ENCODE measurements around the gene NPHS1.

NPHS1 gene

GRCh38 chr19:35779033-35779432, 73.3 kb downstream of the NPHS1 start:
- H3K27me3 ChIP-seq (ENCODE audit: control insufficient read depth, insufficient read depth, low read length) = peaks cover 17% of the 10 kb centered on the region
- no peaks in the 10 kb centered on the region for H3K9me3 ChIP-seq (ENCODE audit: control insufficient read depth, insufficient read depth, low read length)
- peaks cover 10% of the 10 kb centered on the region for H3K4me1 ChIP-seq (ENCODE audit: control insufficient read depth, insufficient read depth, low read length)
- no peak overlapping the region for H3K9ac ChIP-seq (ENCODE audit: low read depth, low read length)
- H3K4me3 ChIP-seq (ENCODE audit: low read depth, low read length) = no peak overlapping the region
- H3K36me3 ChIP-seq (ENCODE audit: control insufficient read depth, insufficient read depth, low read length) = no peaks in the 10 kb centered on the region

DNA sequence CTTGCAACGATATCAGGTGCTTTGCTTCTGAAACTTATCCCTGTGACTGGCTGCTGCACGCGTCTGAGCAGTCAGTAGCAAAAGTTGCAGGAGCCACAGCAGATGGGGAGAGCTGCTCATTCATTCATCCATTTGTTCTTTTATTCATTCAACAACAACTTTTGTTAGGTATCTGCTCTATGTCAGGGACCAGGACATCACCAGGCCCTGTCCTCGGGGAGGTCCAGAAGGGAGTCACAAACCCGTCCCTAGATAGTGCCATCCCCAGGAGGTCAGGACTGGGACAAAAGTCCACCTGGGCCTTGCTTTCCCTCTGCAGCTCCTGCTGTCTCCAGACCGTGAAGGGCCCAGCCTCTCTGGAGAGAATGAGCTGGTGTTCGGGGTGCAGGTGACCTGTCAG, 74.3 kb downstream of the NPHS1 start:
- H3K4me3 ChIP-seq (ENCODE audit: low read depth, low read length) = no peak overlapping the region
- no peak overlapping the region for H3K9ac ChIP-seq (ENCODE audit: low read depth, low read length)
- H3K27me3 ChIP-seq (ENCODE audit: control insufficient read depth, insufficient read depth, low read length) = peaks cover 19% of the 10 kb centered on the region
- H3K36me3 ChIP-seq (ENCODE audit: control insufficient read depth, insufficient read depth, low read length) = no peaks in the 10 kb centered on the region
- H3K9me3 ChIP-seq (ENCODE audit: control insufficient read depth, insufficient read depth, low read length) = no peaks in the 10 kb centered on the region
- peaks cover 10% of the 10 kb centered on the region for H3K4me1 ChIP-seq (ENCODE audit: control insufficient read depth, insufficient read depth, low read length)

DNA sequence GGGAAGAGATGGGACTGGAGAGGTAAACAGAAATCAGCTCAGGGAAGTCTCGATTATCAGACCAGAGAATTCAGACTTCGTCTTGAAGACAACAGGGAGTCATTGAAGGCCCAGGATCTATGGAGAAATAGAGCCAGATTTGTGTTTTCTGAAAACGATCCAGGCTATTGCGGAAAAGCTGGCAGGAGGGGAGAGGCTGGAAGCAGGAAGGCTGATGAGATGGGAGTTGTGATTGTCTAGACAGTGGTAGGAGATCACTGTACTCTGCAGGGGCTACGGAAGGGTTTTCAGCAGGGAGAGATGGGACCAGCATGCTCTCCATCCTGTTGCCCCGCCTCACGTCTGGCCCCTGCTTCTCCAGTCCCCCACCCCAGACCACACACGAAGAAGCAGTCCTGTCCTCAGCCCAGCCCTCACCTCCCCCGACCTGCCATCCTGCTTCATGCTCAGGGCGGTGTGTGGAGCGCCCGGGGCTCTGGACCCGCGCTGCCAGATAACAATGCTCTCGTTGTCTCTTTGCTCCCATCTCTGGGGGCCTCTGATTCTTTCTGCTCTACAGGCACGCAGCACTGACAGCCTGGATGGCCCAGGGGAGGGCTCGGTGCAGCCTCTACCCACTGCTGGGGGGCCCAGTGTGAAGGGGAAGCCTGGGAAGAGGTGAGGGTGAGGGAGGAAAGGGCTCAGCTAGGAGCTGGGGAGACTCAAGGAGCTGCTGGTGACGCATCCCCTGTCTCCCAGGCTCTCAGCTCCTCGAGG, 75.0 kb downstream of the NPHS1 start:
- Histone ChIP-seq H3K4me1 (ENCODE audit: control insufficient read depth, insufficient read depth, low read length) (peaks cover 10% of the 10 kb centered on the region), H3K4me3 (ENCODE audit: low read depth, low read length) (peak overlapping the region; percentile 8), H3K9ac (ENCODE audit: low read depth, low read length) (no peak overlapping the region), H3K9me3 (ENCODE audit: control insufficient read depth, insufficient read depth, low read length) (no peaks in the 10 kb centered on the region), H3K36me3 (ENCODE audit: control insufficient read depth, insufficient read depth, low read length) (no peaks in the 10 kb centered on the region), H3K27me3 (ENCODE audit: control insufficient read depth, insufficient read depth, low read length) (peaks cover 20% of the 10 kb centered on the region)

DNA sequence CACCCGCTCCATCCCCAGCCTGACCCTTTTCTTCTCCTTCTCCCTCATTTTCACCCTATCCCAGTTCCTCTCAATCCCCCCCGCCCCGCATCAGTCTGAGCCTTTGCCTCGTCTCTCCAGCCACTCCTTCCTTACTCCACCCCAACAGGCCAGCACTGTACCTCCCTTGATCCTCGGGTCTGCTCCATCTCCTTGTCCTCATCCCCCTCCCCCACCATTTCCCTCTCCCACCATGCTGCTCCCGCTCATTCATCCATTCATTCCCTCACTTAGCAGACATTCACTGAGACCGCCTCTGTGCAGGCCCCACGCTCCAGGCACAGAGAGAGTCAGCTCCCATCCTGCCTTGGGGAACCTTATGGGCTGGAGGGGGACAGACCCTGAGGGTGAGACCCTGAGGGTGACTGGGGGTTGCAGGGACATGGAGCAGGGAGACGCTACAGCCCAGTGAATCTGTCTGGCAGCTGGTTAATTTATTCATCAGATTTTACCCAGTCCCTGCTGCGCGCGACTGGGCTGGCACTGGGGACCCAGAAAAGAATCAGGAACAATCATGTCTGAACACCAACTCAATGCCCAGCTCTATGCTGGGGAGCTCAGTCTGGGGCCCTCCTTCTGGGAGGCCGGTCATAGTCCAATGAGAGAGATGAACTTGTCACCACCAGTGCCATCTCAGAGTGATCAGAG, 76.1 kb downstream of the NPHS1 start:
- Histone ChIP-seq H3K4me3 (ENCODE audit: low read depth, low read length) (peak overlapping the region; percentile 55), H3K36me3 (ENCODE audit: control insufficient read depth, insufficient read depth, low read length) (no peaks in the 10 kb centered on the region), H3K27me3 (ENCODE audit: control insufficient read depth, insufficient read depth, low read length) (peaks cover 20% of the 10 kb centered on the region), H3K4me1 (ENCODE audit: control insufficient read depth, insufficient read depth, low read length) (peaks cover 8% of the 10 kb centered on the region), H3K9ac (ENCODE audit: low read depth, low read length) (no peak overlapping the region), H3K9me3 (ENCODE audit: control insufficient read depth, insufficient read depth, low read length) (no peaks in the 10 kb centered on the region)

All from iPS-15b (cell line).